Measurements from ENCODE around the gene AFTPH. TPM values are rescaled to one million over a fixed set of nuclear protein-coding genes. Genes with fewer than 3 reads are reported as not detected.

AFTPH gene
- total RNA-seq, 2 donors from 2014 or later, result 47.1 to 48.2 TPM

DNA sequence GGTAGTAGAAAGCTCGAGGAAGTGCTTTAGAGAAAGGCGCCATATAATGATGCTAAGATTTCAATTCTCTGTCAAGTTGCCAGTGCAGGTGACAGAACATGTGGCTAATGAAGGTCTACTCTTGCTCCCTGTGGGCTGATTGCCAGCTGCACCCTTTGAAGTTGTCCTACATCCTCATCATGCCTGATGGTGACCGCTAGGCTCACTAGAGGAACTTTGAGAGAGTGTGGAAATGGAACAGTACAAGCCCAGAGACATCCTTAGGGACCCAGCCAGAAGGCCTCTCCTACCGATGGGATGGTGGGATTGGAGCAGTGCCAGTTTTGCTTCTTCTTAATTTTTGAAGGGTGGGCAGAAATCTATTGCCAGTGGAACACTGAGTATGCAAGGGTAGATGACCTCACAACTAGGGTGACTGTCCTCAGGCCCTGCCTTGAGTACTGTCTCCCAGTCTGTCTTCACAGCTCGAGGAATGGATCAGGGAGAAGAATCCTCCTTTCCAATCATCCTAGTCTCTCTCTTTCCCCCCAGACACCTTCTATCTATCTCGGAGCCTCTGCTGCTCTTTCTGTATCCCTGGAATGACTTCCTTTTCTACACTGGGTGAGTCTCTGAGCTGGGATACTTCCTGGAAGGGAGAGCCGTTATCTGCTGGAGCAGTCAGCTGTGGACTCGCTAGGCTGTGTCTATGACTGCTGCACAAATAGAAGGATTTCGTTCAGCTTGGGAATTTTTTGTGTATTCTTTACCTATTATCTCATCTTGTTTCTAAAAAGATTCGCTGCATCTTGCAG lies 36.7 kb upstream of the AFTPH start:
- Mint-ChIP-seq H3K36me3 (ENCODE audit: insufficient read depth in 2 of 2) (no peaks in the 10 kb centered on the region), H3K9me3 (no peaks in the 10 kb centered on the region), H3K27me3 (ENCODE audit: low read depth) (peaks cover 8% of the 10 kb centered on the region), H3K27ac (no peak overlapping the region), H3K4me1 (ENCODE audit: low read depth) (peaks cover 7% of the 10 kb centered on the region), H3K4me3 (no peak overlapping the region)
- no peak for DNase-seq
- no peak for ATAC-seq (replicated peaks in 1 of 2)

DNA sequence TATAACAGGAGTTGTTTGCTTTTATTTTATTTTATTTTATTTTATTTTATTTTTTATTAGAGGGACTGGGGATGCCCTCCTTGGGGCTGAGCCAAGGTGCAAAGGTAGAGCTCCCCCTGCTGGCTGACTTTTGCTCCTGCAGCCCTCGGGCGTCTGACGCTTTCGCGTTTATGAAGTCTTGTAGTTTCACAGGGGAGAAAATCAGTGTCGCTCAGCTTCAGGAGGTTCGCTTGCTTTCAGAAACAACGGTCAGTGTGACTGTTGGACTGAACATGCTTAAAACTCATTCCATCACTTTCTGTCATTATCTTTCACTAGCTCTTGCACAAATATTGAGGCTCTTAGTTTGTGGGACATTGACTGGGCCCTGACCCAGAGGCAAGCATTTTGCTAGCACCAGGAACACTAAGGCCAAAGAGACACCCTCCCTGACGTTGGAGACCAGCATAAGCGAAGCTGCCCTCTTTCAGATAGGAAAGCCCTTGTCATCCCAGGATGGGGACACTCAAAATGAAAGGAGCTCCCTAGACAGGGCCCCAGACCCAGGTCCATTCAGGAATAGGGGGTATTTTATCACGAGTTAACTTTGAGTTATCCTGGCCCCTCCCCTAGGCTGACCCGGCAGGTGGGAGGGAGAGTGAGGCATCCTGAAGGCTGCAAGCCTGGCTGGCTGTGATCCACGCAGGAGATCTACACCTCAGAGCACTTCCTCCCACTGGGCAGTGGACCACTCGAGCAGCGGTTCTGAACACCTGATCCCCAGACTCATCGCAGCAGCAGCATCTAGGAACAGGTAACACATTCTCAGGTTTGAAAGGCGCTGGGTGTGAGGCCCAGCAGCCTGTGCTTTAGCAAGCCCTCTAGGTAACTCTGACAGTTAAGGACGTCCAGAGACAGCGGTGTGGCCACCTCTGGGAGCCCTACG lies 35.8 kb upstream of the AFTPH start:
- ATAC-seq (replicated peaks in 1 of 2), result peak; percentile 53 to 69
- peak; percentile 77 to 83 for DNase-seq
- no peak overlapping the region for H3K4me3 Mint-ChIP-seq
- H3K36me3 Mint-ChIP-seq (ENCODE audit: insufficient read depth in 2 of 2), result no peaks in the 10 kb centered on the region
- H3K4me1 Mint-ChIP-seq (ENCODE audit: low read depth), result peaks cover 7% of the 10 kb centered on the region
- peaks cover 8% of the 10 kb centered on the region for H3K27me3 Mint-ChIP-seq (ENCODE audit: low read depth)
- H3K27ac Mint-ChIP-seq, result no peak overlapping the region
- H3K9me3 Mint-ChIP-seq, result no peaks in the 10 kb centered on the region

DNA sequence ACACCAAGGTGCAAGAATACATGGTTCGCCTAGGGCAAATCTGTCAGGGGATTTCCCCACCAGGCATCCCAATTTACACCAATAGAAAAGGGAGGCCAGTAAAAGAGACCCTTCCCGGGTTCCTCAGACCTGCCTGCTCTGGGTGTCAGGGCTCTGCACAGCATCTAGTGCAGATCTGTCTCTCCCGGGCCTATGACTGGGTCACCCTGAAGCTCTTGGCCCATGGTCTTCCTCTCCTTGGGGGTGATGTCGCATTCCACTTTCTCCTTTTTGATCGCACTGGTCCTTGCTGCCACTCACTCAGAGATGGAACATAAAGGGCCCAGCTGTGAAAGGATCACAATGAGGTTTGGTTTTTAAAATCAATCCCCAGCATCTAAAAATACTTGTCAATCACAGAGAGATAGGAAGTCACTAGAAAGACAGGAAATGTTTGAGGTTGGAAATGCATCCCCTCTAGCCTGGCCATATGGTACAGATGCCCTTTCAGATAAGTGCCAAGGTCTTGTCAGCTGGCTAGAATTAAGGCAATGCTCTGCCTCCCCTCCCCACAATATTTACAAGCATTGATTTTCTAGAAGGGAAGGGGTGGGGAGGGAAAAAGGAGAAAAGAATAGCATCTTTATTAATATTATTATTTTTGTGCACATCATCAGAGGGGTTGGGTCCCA lies 34.9 kb upstream of the AFTPH start:
- no peaks in the 10 kb centered on the region for H3K9me3 Mint-ChIP-seq
- no peak overlapping the region for H3K4me3 Mint-ChIP-seq
- peaks cover 7% of the 10 kb centered on the region for H3K4me1 Mint-ChIP-seq (ENCODE audit: low read depth)
- peaks cover 8% of the 10 kb centered on the region for H3K27me3 Mint-ChIP-seq (ENCODE audit: low read depth)
- ATAC-seq (replicated peaks in 1 of 2) (no peak), DNase-seq (no peak)
- H3K36me3 Mint-ChIP-seq (ENCODE audit: insufficient read depth in 2 of 2), result no peaks in the 10 kb centered on the region
- no peak overlapping the region for H3K27ac Mint-ChIP-seq

DNA sequence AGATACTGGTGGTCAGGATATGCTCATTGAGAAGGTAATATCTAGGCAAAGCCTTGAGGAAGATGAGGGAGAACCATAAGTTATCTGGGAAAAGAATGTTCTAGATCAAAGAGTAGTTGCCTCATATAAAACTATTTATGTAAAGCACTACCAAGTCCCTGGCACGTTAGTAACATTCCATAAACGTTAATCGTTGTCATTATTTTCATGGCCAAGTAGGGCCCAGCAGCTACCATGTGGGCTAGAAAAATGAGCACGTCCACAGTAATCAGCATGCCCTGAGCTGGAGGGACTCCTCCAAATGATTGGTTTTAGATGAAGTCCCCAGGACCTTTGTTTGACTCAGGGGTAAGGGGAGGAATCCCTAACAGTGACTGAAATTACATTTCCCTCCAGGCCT lies 32.7 kb upstream of the AFTPH start:
- DNase-seq (no peak), ATAC-seq (replicated peaks in 1 of 2) (no peak)
- Mint-ChIP-seq H3K4me1 (ENCODE audit: low read depth) (peaks cover 7% of the 10 kb centered on the region), H3K36me3 (ENCODE audit: insufficient read depth in 2 of 2) (no peaks in the 10 kb centered on the region), H3K27me3 (ENCODE audit: low read depth) (peaks cover 8% of the 10 kb centered on the region), H3K9me3 (no peaks in the 10 kb centered on the region), H3K4me3 (no peak overlapping the region), H3K27ac (no peak overlapping the region)

DNA sequence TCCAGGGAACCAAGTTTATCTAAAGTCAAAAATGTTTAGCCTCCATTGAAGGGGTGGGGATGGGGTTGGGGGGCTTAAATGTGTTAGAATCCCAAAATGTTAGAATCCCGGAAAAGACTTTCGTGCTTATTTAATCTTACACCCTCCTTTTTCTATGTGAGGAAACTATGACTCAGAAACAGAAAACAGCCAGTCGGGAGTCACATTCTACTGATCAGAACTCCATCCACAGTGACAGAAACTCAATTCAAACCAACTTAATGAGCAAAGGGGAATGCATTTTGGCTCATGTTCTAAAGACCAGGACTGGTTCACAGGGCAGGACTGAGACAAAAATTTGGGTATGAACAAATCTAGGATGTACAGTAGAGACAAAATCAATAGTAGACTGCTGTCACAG lies 31.9 kb upstream of the AFTPH start:
- Mint-ChIP-seq H3K27me3 (ENCODE audit: low read depth) (peaks cover 5% of the 10 kb centered on the region), H3K4me1 (ENCODE audit: low read depth) (peaks cover 7% of the 10 kb centered on the region), H3K9me3 (no peaks in the 10 kb centered on the region), H3K36me3 (ENCODE audit: insufficient read depth in 2 of 2) (no peaks in the 10 kb centered on the region), H3K4me3 (no peak overlapping the region), H3K27ac (no peak overlapping the region)
- DNase-seq (no peak), ATAC-seq (replicated peaks in 1 of 2) (no peak)

DNA sequence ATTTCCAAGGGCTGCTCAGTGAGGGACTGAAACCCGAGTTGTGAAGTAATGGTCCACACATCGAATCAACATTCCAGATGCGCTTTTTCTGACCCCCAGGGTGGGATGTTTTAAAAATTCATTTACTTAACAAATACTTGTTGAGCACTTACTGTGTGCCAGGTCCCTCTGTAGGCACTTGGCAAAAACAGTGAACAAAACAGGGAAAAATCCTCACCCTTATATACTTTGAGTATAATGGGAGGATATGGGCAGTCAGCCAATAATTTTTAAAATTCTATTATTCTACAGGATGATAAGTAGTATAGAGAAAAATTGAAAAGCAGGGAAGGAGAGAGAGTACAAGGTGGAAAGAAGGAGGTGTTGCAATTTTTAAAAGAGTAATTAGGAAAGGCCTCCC lies 31.3 kb upstream of the AFTPH start:
- peaks cover 7% of the 10 kb centered on the region for H3K4me1 Mint-ChIP-seq (ENCODE audit: low read depth)
- peaks cover 5% of the 10 kb centered on the region for H3K27me3 Mint-ChIP-seq (ENCODE audit: low read depth)
- DNase-seq, result no peak
- H3K36me3 Mint-ChIP-seq (ENCODE audit: insufficient read depth in 2 of 2), result no peaks in the 10 kb centered on the region
- no peaks in the 10 kb centered on the region for H3K9me3 Mint-ChIP-seq
- no peak for ATAC-seq (replicated peaks in 1 of 2)
- no peak overlapping the region for H3K27ac Mint-ChIP-seq
- H3K4me3 Mint-ChIP-seq, result no peak overlapping the region

DNA sequence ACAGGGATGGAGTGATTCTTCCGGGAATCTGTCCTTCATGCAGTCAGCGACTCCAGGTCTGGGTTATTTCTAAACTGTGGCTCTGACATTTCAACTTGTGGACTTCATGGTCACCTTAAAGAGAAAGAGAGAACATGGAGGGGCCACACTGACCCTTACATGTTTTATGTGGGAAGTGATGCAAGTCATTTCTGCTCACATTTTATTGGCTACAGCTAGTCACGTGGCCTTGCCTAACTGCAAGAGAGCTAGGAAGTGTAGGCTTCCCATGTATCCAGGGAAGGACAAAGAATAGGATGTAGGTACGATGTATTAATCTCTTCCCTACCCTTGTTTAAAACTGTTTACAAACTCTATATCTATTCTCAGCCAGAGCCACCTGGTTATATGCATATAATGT lies 30.3 kb upstream of the AFTPH start:
- ATAC-seq (replicated peaks in 1 of 2), result no peak
- H3K36me3 Mint-ChIP-seq (ENCODE audit: insufficient read depth in 2 of 2), result no peaks in the 10 kb centered on the region
- H3K4me3 Mint-ChIP-seq, result no peak overlapping the region
- no peak overlapping the region for H3K27ac Mint-ChIP-seq
- no peak for DNase-seq
- H3K4me1 Mint-ChIP-seq (ENCODE audit: low read depth), result no peaks in the 10 kb centered on the region
- H3K27me3 Mint-ChIP-seq (ENCODE audit: low read depth), result peaks cover 5% of the 10 kb centered on the region
- H3K9me3 Mint-ChIP-seq, result no peaks in the 10 kb centered on the region

DNA sequence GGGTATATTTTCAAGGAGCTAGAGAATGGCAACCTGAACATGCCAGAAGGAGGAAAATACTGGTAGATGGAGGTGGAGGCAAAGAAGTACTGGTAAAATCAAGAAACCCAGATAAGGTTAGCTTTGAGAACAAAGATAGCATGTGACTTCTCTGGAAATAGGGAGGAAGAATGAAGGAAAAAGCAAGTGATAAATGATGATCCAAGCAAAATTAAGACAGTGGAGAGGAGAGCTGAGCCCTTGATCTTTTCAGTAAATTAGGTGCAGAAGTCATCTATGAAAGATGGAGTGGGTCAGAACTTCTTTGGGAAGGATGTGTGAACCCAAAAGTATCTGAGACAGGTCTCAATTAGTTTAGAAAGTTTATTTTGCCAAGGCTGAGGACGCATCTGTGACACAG lies 25.7 kb upstream of the AFTPH start:
- Mint-ChIP-seq H3K4me3 (no peak overlapping the region), H3K27ac (no peak overlapping the region), H3K27me3 (ENCODE audit: low read depth) (peaks cover 9% of the 10 kb centered on the region), H3K36me3 (ENCODE audit: insufficient read depth in 2 of 2) (no peaks in the 10 kb centered on the region), H3K9me3 (no peaks in the 10 kb centered on the region), H3K4me1 (ENCODE audit: low read depth) (peaks cover 5% of the 10 kb centered on the region)
- ATAC-seq (replicated peaks in 1 of 2) (no peak), DNase-seq (no peak)

DNA sequence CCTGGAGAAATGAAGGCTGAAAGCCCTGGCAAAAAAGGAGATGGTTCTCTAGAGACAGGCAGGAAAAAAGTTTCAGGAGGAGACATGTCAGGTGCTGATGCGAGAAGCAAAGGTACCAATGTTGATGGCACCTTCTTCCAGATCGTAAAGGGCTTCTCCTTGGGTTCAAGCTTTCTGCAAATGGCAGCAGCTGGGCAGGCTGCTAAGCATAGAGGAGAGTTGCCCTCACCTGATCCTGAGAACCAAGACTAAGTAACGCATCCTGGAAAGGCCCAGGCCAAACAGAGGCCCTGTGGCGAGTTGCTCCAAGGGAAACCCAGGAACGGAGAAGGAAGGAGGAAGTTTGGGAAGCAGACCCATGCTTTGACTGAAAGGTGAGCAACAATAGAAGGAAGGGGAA lies 23.6 kb upstream of the AFTPH start:
- DNase-seq (no peak), ATAC-seq (replicated peaks in 1 of 2) (no peak)
- no peak overlapping the region for H3K27ac Mint-ChIP-seq
- no peaks in the 10 kb centered on the region for H3K9me3 Mint-ChIP-seq
- H3K4me3 Mint-ChIP-seq, result no peak overlapping the region
- H3K36me3 Mint-ChIP-seq (ENCODE audit: insufficient read depth in 2 of 2), result no peaks in the 10 kb centered on the region
- peaks cover 9% of the 10 kb centered on the region for H3K27me3 Mint-ChIP-seq (ENCODE audit: low read depth)
- peaks cover 5% of the 10 kb centered on the region for H3K4me1 Mint-ChIP-seq (ENCODE audit: low read depth)

DNA sequence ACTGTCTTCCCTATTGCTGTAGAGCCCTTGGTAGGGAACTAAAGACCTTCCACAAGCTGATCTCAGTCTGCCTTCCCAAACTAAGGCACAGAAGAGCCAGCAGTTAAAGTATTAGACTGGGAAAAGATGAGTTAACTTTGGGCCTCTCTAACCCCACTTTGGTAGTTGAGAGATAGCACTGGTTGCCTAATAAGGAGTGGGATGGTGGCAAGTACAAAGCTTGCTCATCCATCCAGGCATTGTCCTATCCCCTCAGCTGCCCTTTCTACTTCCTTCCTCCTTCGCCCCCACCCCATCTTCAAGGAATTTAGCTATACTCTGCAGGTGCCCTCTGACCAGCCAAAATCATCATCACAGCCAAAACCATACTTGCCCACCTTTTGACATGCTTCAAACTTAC lies 22.2 kb upstream of the AFTPH start:
- Mint-ChIP-seq H3K9me3 (no peaks in the 10 kb centered on the region), H3K27ac (no peak overlapping the region), H3K4me1 (ENCODE audit: low read depth) (peaks cover 5% of the 10 kb centered on the region), H3K36me3 (ENCODE audit: insufficient read depth in 2 of 2) (no peaks in the 10 kb centered on the region), H3K4me3 (no peak overlapping the region), H3K27me3 (ENCODE audit: low read depth) (peaks cover 5% of the 10 kb centered on the region)
- DNase-seq, result no peak
- no peak for ATAC-seq (replicated peaks in 1 of 2)

DNA sequence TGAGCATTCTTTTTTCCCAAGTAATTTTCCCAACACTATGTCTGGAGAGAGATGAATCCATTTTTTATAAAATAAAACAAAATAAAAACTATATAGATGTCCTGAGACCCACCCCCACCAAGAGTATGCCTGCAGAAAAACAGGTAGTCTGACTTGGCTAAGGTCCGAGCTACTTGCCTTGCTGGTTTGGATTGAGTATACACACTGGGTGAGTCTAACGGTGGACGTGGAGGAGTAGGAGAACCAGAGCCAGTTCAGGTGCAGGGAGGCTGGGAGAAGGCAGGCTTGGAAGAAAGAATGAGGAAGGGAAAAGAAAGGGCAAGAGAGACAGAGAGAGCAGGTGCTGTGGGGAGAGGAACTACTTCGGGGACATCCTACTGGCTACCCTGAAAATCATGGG lies 21.3 kb upstream of the AFTPH start:
- Mint-ChIP-seq H3K36me3 (ENCODE audit: insufficient read depth in 2 of 2) (no peaks in the 10 kb centered on the region), H3K4me3 (no peak overlapping the region), H3K9me3 (no peaks in the 10 kb centered on the region), H3K27ac (no peak overlapping the region), H3K27me3 (ENCODE audit: low read depth) (peaks cover 4% of the 10 kb centered on the region), H3K4me1 (ENCODE audit: low read depth) (peaks cover 5% of the 10 kb centered on the region)
- DNase-seq (no peak), ATAC-seq (replicated peaks in 1 of 2) (no peak)

DNA sequence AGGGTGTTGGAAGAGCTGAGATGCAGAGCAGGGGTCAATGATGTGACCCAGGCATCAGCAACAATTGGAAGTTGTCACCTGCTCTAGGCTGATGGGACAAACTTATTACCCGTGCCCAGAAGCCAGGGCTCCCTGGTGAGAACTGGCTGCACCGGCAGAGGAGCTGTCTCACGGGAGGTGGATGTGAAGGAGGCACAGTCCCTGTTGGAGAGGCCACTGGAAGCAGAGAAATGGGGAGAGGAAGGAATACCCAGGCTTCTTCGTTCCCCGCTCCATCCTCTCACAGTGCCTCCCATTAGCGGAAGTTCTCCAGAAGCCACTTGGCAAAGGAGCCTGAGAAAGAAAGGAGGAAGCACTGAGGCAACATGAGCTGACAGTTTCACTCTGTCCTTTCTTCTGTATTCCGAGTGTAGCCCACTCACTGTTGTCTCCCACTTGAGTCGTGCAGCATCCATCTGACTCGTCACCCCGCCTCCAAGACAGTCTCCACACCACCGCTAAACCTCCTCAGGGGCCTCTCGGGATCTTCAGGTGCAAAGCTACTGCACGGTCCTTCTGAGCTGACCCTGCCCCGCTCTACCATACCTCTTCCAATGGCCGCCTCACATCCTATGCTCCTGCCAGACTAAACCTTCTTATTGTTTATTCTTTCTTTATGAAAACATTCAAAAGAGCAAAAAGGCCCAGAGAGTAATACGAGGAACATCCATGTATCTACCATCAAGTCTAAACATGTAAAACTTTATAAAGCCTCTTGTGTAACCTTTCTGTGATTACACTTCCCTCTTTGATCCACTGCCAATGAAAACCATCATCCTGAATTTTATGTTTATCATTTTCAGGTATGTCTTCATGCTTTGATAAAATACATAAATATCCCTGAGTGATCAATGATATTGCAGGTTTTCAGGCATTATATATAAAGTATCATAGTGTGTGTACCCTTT lies 19.1 kb upstream of the AFTPH start:
- Mint-ChIP-seq H3K4me3 (no peak overlapping the region), H3K27me3 (ENCODE audit: low read depth) (no peaks in the 10 kb centered on the region), H3K27ac (no peak overlapping the region), H3K36me3 (ENCODE audit: insufficient read depth in 2 of 2) (no peaks in the 10 kb centered on the region), H3K4me1 (ENCODE audit: low read depth) (no peaks in the 10 kb centered on the region), H3K9me3 (no peaks in the 10 kb centered on the region)
- no peak for DNase-seq
- no peak for ATAC-seq (replicated peaks in 1 of 2)

Data from activated T-cell treated with anti-CD3 and anti-CD28 coated beads, Interleukin-2, amount 50 U/mL, for 72 hours (primary cell).